Activated naive CD8-positive, alpha-beta T cell treated with anti-CD3 and anti-CD28 coated beads, Interleukin-2, amount 50 U/mL, for 16 hours (primary cell): ENCODE data around the gene ZZZ3.
"Not testable (repeated sequence)": the region's sequence is repeated elsewhere in the genome, so short reads cannot be mapped to it uniquely, and the experiment has no call there.

Source experiments
- DNase-seq: peaks from one replicate; pipeline ENCODE4 v3.0.0-alpha.2; 2020; ENCODE audit warnings: low read depth, low spot score

Gene ZZZ3

GRCh38 chr1:77670330-77670729, 12.1 kb downstream of the ZZZ3 start:
- no peak for DNase-seq

DNA sequence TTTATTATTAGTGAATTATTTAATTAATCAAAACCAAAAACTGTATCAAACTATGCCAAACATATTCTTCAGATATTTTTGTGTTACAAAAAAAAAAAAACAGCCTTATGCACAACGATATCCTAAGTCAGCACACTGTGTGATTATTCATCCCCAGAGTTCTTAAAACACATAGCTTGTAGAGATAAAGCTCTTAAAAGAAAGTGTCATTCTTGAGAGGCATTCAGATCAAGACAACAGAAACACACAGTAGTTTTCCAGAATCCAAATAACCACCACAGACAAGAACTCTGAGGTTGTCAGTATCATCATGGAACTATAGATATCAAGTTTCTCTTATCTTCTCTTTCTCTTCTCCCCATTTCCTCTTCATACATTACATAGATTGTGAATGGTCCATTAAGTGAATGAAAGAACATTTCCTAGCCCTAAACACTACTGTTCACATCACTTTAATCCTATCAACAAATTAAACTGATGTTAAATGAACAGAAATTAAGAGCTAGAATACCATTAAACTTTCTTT, 13.5 kb downstream of the ZZZ3 start:
- DNase-seq, result no peak

DNA sequence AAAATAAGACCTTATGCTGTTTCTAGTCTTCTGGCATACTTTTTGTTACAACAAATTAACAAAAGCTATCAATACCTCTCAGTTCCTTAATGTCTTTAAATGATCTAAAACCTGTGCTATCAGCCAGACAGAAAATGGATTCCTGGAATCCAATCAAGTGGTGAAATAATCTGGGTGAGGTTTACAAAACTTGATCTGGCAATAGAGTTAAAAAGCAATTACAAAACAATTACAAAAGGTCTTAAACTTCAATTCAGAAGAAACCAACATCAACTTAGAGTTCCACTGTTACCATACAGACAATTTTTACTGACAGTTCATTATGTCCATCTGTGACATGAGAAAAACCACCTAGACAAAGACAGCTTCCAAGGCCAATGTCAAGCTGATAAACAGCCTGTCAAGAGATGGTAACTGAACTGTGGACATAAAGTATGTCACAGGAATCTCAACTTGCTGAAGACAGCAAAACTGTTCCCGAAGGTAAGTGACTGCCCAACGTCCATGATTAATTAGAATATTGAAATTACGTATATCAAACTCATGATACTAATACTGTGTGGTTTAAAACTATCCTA, 17.4 kb downstream of the ZZZ3 start:
- DNase-seq, result no peak

- no peak for DNase-seq
These were observed 20.8 kb downstream of the ZZZ3 start for GRCh38 chr1:77661696-77662095.

- no peak for DNase-seq
These were observed 22.4 kb downstream of the ZZZ3 start for GRCh38 chr1:77659879-77660593.

DNA sequence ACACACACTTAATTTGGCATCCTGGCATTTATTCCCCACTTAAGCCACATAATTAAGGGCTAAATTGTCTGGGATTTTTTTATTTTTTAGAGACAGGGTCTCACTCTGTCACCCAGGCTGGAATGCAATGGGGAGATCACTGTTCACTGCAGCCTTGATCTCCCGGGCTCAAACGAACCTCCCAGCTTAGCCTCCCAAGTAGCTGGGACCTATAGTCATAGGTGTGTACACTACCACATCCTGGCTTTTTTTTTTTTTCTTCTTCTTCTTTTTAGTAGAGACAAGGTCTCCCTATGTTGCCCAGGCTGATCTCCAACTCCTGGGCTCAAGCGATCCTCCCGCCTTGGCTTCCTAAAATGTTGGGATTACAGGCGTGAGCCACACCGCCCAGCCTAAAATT, 24.2 kb downstream of the ZZZ3 start:
- no peak for DNase-seq

GRCh38 chr1:77655431-77655974, 27.0 kb downstream of the ZZZ3 start:
- no peak for DNase-seq

DNA sequence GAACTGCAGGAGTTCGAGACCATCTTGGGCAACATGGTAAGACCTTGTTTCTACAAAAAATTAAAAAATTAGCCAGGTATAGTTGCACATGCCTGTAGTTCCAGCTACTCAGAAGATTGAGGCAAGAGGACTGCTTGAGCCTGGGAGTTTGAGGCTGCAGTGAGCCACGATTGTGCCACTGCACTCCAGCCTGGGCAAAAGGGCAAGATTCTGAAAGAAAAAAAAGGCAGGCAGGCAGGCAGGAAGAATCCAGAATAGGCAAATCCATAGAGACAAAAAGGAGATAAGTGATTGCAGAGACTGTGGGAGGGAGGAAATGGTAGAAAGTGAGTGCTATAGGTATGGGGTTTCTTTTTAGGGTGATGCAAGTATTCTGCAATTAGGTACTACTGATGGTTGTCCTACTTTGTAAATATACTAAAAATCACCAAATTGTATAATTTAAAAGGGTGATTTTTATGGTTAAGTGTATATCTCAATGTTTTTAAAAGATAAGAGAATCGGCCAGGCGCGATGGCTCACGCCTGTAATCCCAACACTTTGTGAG, 29.4 kb downstream of the ZZZ3 start:
- no peak for DNase-seq

DNA sequence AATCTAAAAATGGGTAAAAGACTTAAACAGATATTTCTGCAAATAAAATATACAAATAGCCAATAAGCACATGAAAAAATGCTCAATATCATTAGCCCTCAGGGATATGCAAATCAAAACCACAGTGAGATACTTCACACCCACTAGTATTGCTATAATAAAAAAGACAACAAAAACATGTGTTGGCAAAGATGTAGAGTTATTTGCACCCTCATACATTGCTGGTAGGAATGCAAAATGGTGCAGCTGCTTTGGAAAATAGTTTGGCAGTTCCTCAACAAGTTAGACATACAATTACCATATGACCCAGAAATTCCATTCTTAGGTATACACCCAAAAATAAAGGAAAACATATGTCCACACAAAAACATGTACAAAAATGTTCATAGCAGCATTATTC, 30.2 kb downstream of the ZZZ3 start:
- DNase-seq, result no peak

DNA sequence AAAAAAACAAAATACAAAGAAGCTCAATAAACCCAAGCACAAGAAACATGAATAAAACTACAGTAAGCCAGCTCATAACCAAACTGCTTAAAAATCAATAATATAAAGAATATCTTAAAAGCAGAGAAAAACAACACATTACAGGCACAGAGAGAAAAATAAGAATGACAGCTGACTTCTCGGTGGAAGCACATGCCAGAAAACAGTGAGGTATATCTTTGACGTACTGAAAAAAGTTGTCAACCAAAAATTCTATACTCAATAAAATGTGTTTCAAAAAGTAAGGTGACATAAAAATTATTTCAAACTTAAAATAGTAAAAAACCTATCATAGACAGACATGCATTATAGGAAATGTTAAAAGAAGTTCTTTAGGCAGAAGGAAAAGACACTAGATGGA, 33.3 kb downstream of the ZZZ3 start:
- no peak for DNase-seq

DNA sequence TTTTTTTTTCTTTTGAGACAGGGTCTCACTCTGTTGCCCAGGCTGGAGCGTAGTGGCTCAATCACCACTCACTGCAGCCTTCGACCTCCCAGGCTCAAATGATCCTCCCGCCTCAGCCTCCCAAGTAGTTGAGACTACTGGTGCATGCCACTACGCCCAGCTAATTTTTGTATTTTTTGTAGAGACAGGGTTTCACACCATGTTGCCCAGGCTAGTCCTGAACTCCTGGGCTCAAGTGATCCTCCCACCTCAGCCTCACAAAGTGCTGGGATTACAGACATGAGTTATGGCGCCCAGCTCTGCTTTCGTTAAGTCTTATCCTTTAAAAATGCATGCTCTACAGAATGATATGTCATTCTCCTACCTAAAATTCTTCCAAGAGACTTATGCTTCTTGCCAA, 36.2 kb downstream of the ZZZ3 start:
- not testable (repeated sequence) for DNase-seq

GRCh38 chr1:77643456-77643855, 39.0 kb downstream of the ZZZ3 start:
- no peak for DNase-seq

- DNase-seq, result no peak
These were observed 39.5 kb downstream of the ZZZ3 start for GRCh38 chr1:77642941-77643340.

DNA sequence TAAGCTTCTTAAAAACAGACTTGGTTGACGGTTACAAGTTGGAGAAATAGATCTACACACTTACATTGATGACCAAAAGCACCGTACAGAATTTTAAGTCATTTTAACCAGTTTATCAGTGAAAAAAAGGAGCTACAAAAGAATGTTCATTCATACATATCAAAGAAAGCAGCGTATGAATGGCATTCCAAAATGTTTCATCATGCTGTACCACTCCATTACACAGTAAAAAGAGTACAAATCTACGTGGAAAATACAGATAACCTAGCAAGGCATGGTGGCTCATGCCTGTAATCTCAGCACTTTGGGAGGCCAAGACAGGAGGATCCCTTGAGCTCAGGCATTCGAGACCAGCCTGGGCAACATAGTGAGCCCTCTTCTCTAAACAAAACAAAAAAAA, 40.3 kb downstream of the ZZZ3 start:
- DNase-seq, result no peak

DNA sequence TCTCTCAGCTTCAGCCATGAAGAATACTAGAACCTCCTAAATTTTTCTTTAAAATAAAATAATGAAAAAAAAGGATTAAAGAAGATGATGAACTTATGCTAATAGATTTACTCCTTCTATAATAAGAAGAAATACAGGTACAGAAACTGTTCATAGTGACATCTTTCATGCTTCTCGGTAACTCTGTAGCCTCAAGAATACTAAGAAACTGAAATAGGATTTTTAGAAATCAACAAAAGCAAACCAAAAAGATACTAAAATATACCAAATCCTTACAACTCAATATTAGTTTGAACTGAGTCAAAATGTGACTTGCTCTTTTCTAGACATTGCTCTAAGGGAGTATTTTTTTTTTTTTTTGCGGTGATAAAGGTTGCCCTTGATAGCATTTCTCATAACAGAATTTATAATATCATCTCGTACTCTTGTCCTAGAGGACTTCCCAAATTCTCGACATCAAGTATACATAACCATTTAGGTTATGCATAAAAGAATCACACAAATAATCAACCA, 42.8 kb downstream of the ZZZ3 start:
- no peak for DNase-seq

GRCh38 chr1:77639056-77639455, 43.4 kb downstream of the ZZZ3 start:
- DNase-seq, result no peak

GRCh38 chr1:77636864-77637263, 45.6 kb downstream of the ZZZ3 start:
- DNase-seq, result no peak
